ENCODE results near the gene RNF223.

The RNF223 gene

GRCh38 chr1:1073743-1074587 is at the start of gene RNF223:
Gene RNF223 (minus strand): TSS chr1:1074306. CDS start chr1:1072566, 1,740 bp downstream.
- Histone ChIP-seq H3K4me2 (peak within 1 kb of the TSS; percentile 66), H3K9ac (no peak within 1 kb of the TSS), H2AFZ (ENCODE audit: low read depth) (peak within 1 kb of the TSS; percentile 26; the same call in 1 of the 2 replicates), H3K27ac (no peak within 1 kb of the TSS), H3K36me3 (ENCODE audit: insufficient read depth) (no peaks in the 10 kb centered on the region), H3K27me3 (ENCODE audit: insufficient read depth, low read depth) (peaks cover 48% of the 10 kb centered on the region), H3K4me1 (ENCODE audit: low read depth, poor library complexity, severe bottlenecking) (peaks cover 21% of the 10 kb centered on the region), H3K79me2 (ENCODE audit: insufficient read depth, low read depth) (no peaks in the 10 kb centered on the region), H3K4me3 (IDR thresholded peaks at IDR 0.05; ENCODE audit: insufficient read depth, low read depth, low read length) (no peak within 1 kb of the TSS), H4K20me1 (ENCODE audit: insufficient read depth) (no peaks in the 10 kb centered on the region)
- TF ChIP-seq, protein P1, sequence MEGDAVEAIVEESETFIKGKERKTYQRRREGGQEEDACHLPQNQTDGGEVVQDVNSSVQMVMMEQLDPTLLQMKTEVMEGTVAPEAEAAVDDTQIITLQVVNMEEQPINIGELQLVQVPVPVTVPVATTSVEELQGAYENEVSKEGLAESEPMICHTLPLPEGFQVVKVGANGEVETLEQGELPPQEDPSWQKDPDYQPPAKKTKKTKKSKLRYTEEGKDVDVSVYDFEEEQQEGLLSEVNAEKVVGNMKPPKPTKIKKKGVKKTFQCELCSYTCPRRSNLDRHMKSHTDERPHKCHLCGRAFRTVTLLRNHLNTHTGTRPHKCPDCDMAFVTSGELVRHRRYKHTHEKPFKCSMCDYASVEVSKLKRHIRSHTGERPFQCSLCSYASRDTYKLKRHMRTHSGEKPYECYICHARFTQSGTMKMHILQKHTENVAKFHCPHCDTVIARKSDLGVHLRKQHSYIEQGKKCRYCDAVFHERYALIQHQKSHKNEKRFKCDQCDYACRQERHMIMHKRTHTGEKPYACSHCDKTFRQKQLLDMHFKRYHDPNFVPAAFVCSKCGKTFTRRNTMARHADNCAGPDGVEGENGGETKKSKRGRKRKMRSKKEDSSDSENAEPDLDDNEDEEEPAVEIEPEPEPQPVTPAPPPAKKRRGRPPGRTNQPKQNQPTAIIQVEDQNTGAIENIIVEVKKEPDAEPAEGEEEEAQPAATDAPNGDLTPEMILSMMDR (conservative IDR thresholded peaks at IDR 0.05; ENCODE audit: low read depth, low read length): no peak

- Histone ChIP-seq H3K9ac (no peak overlapping the region), H3K4me2 (no peak overlapping the region)
- TF ChIP-seq, protein P1 (conservative IDR thresholded peaks at IDR 0.05; ENCODE audit: low read depth, low read length): no peak
These were observed 48.9 kb upstream of the RNF223 start for GRCh38 chr1:1122981-1123480.

GRCh38 chr1:1122078-1122811 is 48.1 kb upstream of the RNF223 start:
- TF ChIP-seq, protein P1 (conservative IDR thresholded peaks at IDR 0.05; ENCODE audit: low read depth, low read length): peak; percentile 73; the same call in 1 of the 2 replicates

More at GRCh38 chr1:1122981-1123480, 48.9 kb upstream of the RNF223 start:
- H3K79me2 ChIP-seq (ENCODE audit: insufficient read depth, low read depth): no peaks in the 10 kb centered on the region
- no peak overlapping the region for H3K27ac ChIP-seq
- no peaks in the 10 kb centered on the region for H4K20me1 ChIP-seq (ENCODE audit: insufficient read depth)
- H3K36me3 ChIP-seq (ENCODE audit: insufficient read depth): no peaks in the 10 kb centered on the region
- H2AFZ ChIP-seq (ENCODE audit: low read depth): no peak overlapping the region
- H3K27me3 ChIP-seq (ENCODE audit: insufficient read depth, low read depth): peaks cover 85% of the 10 kb centered on the region
- H3K4me1 ChIP-seq (ENCODE audit: low read depth, poor library complexity, severe bottlenecking): peaks cover 10% of the 10 kb centered on the region
- no peak overlapping the region for H3K4me3 ChIP-seq (IDR thresholded peaks at IDR 0.05; ENCODE audit: insufficient read depth, low read depth, low read length)

DNA sequence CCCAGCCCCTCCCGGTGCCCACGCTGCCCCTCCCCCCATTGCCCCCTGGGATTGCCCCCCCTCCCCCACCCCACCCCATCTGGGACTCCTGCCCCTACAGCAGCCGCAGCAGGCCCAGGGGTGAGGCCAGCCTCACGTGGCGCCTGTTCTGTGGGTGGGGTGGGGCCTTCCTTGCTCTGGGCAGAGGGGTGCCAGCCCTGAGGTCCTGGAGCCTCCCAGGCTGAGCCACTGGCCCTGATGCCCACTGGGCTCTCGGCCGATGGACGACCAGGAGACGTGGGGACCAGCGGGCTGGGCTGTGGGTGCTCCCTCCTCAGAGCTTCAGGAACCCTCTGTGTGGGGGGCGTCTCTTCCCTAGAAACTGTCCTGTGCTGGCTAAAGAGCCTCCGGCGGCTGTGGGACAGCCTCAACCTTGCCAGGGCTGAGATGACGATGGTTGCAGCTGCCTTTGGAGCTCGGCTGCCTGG is 47.5 kb upstream of the RNF223 start:
- Histone ChIP-seq H2AFZ (ENCODE audit: low read depth) (no peak overlapping the region), H3K4me1 (ENCODE audit: low read depth, poor library complexity, severe bottlenecking) (peaks cover 13% of the 10 kb centered on the region), H3K4me3 (IDR thresholded peaks at IDR 0.05; ENCODE audit: insufficient read depth, low read depth, low read length) (no peak overlapping the region), H4K20me1 (ENCODE audit: insufficient read depth) (no peaks in the 10 kb centered on the region), H3K4me2 (no peak overlapping the region), H3K27ac (no peak overlapping the region), H3K9ac (no peak overlapping the region), H3K36me3 (ENCODE audit: insufficient read depth) (no peaks in the 10 kb centered on the region), H3K79me2 (ENCODE audit: insufficient read depth, low read depth) (no peaks in the 10 kb centered on the region), H3K27me3 (ENCODE audit: insufficient read depth, low read depth) (peaks cover 81% of the 10 kb centered on the region)
- TF ChIP-seq, protein P1 (conservative IDR thresholded peaks at IDR 0.05; ENCODE audit: low read depth, low read length): no peak

More at GRCh38 chr1:1122078-1122811, 48.1 kb upstream of the RNF223 start:
- no peaks in the 10 kb centered on the region for H4K20me1 ChIP-seq (ENCODE audit: insufficient read depth)
- no peak overlapping the region for H3K27ac ChIP-seq
- H3K27me3 ChIP-seq (ENCODE audit: insufficient read depth, low read depth): peaks cover 85% of the 10 kb centered on the region
- H3K9ac ChIP-seq: no peak overlapping the region
- H2AFZ ChIP-seq (ENCODE audit: low read depth): peak overlapping the region; percentile 84
- peaks cover 12% of the 10 kb centered on the region for H3K4me1 ChIP-seq (ENCODE audit: low read depth, poor library complexity, severe bottlenecking)
- no peaks in the 10 kb centered on the region for H3K36me3 ChIP-seq (ENCODE audit: insufficient read depth)
- no peak overlapping the region for H3K4me3 ChIP-seq (IDR thresholded peaks at IDR 0.05; ENCODE audit: insufficient read depth, low read depth, low read length)
- no peaks in the 10 kb centered on the region for H3K79me2 ChIP-seq (ENCODE audit: insufficient read depth, low read depth)
- peak overlapping the region; percentile 19; the same call in 1 of the 2 replicates for H3K4me2 ChIP-seq
